DMS53 treated with DMSO at 0.1 percent for 48 hours (cell line): ENCODE measurements around the gene MAGIX.
"Not testable (repeated sequence)": the region's sequence is repeated elsewhere in the genome, so short reads cannot be mapped to it uniquely, and the experiment has no call there.

Experiments used
- DNase-seq: peaks from one replicate; lab custom pipeline; 2025; ENCODE audit not compliant: unreplicated experiment; lab: John Stamatoyannopoulos, UW

MAGIX gene

GRCh38 chrX:49160908-49161307 lies 1.6 kb upstream of the MAGIX start:
- no peak for DNase-seq

- no peak for DNase-seq
These were observed 926 bp upstream of the MAGIX start for GRCh38 chrX:49161632-49162031.

- DNase-seq: peak; percentile 44
These were observed 1.2 kb downstream of the MAGIX start for GRCh38 chrX:49163555-49164419.

- DNase-seq: no peak
These were observed 2.2 kb downstream of the MAGIX start for GRCh38 chrX:49164589-49165360.

GRCh38 chrX:49165901-49166881 lies 3.6 kb downstream of the MAGIX start:
- peak; percentile 94 for DNase-seq

GRCh38 chrX:49166914-49167739 lies 4.6 kb downstream of the MAGIX start:
- DNase-seq: peak; percentile 74

GRCh38 chrX:49167740-49168108 lies 5.2 kb downstream of the MAGIX start:
- no peak for DNase-seq

GRCh38 chrX:49171752-49172279 lies 9.3 kb downstream of the MAGIX start, which contains the start of gene PLP2:
Gene PLP2 (plus strand): TSS chrX:49171898. CDS start chrX:49172001, 103 bp downstream.
- no peak for DNase-seq

- no peak for DNase-seq
These were observed 9.8 kb downstream of the MAGIX start for GRCh38 chrX:49172280-49172780.

GRCh38 chrX:49173544-49173943 lies 11.0 kb downstream of the MAGIX start:
- DNase-seq: not testable (repeated sequence)

- no peak for DNase-seq
These were observed 12.2 kb downstream of the MAGIX start for GRCh38 chrX:49174723-49175122.

- DNase-seq: no peak
These were observed 13.1 kb downstream of the MAGIX start for GRCh38 chrX:49175435-49176274.

- no peak for DNase-seq
These were observed 14.1 kb downstream of the MAGIX start for GRCh38 chrX:49176421-49177326.

- DNase-seq: no peak
These were observed 14.8 kb downstream of the MAGIX start for GRCh38 chrX:49177338-49177833.

- DNase-seq: no peak
These were observed 15.4 kb downstream of the MAGIX start for GRCh38 chrX:49177873-49178480.

GRCh38 chrX:49178537-49178936 lies 16.0 kb downstream of the MAGIX start:
- no peak for DNase-seq

- no peak for DNase-seq
These were observed 16.8 kb downstream of the MAGIX start for GRCh38 chrX:49179358-49179757.
